HG03097 (cell line): ENCODE results near the gene SPON2.
"Not testable (repeated sequence)": the region's sequence is repeated elsewhere in the genome, so short reads cannot be mapped to it uniquely, and the experiment has no call there.

Experiments
- ATAC-seq: cut with Tn5 transposase; IDR thresholded peaks from one replicate; pipeline ENCODE4 v1.9.1; 2021; ENCODE audit not compliant: unreplicated experiment, low FRiP score

Gene SPON2

DNA sequence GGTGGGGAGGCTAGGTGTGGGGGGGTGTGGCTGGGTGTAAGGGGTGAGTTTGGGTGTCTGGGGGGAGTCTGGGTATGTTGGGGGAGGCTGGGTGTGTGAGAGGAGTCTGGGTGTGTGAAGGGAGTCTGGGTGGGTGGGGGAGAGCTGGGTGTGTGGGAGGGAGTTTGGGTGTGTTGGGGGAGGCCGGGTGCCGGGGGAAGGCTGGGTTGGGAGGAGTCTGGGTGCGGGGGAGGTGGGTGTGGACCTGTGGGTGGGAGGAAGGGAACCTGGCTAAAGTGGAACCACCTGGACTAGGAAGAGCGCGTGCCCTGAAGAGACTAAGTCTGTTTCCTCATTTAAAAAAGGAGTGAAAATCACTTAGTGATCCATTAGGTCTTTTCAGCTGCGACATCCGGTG is 18.3 kb downstream of the SPON2 start:
- ATAC-seq: no peak

DNA sequence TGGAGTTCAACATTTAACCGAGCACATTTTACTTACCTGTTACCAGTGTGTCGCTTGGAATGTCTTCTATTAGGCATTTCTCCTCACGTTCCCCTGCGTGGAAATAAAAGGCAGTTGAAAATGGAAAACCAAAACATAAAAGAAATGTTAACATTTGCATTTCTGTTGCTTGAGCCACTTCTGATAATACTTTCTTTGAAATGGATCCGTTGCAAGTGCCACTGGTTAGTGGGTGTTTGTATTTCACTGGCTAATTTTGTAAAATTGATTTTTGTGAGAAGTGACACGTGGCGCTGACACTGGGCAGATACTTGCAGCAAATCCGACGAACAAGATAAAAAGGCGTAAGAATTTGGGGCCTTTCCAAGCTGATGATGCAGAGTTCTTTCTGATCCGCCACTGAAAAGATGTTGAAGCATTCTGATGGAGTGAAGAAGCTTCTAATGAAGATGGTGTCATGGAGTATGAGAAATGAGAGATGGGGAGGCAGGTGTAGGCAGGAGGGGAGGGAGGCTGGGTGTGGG is 18.8 kb downstream of the SPON2 start:
- no peak for ATAC-seq

DNA sequence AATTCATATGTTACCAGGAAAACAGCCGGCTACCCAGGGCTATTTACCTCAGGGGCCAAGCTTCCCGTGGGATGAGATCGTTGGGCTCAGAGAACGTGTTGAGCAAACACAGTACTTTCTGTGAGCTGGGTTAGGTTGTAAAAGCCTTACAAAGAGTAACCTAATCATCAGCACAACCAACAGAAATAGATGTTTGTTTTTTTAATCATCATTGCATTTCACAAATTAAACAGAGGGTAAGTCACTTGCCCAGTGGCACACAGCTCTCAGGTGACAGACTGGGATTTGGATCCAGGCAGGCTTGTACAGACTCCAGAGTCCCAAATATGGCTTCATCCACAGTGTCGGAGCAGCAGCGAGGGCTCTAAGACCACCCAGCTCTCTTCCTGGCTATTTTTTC is 20.1 kb downstream of the SPON2 start:
- no peak for ATAC-seq

DNA sequence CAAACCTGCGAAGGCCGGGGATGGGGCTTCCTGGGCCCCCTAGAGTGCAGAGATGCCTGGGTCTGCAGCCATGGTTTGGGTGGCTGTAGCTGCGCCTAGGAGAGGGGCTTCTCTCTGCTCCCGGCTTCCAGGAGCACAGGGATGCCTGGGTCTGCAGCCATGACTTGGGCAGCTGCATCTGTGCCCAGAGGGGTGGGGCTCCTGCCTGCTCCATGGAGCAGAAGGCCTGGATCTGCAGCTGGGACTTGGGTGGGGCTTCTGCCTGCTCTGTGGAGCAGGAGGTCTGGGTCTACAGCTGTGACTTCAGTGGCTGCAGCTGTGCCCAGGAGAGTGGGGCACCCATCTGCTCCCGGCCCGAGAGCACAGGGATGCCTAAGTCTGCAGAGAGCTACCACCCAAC is 20.8 kb downstream of the SPON2 start:
- no peak for ATAC-seq

DNA sequence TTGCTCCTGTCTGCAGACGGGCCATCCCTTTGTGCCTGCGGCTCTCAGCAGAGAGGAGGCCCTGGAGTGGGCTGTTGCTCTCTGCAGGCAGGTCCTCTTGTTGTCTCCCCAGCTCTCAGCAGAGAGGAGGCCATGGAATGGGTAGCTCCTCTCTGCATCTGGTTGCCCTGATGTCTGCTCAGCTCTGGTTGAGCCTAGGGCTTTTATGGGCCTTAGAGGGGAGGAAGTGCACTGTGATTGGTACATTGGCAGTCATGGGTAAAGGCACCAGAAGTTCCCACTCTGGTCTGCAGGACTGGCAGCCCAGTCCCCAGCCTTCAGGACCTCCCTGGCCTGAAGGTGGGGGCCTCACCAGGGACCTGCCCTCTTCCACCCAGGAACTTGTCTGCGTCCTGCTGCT is 21.5 kb downstream of the SPON2 start:
- ATAC-seq: no peak

DNA sequence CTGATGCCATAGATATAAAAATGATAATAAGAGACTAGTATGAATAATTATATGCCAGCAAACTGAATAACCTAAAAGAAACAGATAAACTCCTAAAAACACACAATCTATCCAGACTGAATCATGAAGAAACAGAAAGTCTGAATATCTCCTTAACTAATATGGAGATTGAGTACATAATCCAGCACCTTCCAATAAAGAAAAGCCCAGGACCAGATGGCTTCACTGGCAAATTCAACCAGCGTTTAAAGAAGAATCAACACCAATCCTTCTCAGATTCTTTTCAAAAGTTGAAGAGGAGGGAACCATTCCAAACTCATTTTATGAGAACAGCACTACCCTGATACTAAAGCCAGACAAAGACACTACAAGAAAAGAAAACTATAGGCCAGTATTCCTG is 32.5 kb downstream of the SPON2 start:
- ATAC-seq: no peak

DNA sequence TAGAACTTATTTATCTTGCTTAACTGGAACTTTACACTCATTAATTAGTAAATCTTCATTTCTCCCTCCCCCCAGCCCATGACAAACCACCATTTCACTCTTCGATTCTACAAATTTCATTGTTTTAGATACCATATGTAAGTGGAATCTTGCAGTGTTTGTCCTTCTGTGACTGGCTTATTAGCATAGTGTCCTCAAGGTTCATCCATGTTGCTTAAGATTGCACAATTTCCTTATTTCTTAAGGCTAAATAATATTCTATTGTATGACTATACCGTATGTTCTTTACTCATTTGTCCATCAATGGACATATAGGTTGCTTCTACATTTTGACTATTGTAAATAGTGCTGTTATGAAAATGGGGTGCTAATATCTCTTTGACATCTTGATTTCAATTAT is 34.5 kb downstream of the SPON2 start:
- ATAC-seq: no peak

DNA sequence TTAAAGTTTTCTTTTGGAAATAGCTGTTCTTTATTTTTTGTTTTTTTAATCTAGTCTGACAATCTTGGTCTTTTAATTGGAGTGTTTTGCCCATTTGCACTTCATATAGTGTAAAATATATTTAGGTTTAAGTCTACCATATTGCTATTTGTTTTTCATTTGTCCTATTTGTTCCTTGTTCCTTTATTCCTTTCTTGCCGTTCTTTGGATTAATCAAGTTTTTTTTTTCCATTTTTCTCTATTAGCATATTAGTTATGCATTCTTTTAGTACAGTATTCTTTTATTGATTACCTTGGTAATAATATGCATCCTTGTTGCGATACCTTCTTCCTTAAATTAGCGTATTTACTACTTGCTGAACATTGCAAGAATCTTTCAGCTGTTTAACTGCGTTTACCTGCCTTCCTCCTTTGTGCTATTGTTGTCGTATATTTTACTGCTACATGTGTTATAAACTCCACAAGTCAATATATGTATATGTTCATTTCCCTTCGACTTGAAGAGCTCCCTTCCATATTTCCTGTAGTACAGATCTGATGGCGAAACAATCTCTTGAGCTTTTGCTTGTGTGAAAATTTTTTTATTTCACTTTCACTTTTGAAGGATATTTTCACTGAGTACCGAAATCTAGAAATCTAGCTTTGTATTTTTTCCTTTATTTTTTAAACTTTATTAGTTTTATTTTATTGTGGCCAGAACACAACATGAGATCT is 35.2 kb downstream of the SPON2 start:
- ATAC-seq: no peak

DNA sequence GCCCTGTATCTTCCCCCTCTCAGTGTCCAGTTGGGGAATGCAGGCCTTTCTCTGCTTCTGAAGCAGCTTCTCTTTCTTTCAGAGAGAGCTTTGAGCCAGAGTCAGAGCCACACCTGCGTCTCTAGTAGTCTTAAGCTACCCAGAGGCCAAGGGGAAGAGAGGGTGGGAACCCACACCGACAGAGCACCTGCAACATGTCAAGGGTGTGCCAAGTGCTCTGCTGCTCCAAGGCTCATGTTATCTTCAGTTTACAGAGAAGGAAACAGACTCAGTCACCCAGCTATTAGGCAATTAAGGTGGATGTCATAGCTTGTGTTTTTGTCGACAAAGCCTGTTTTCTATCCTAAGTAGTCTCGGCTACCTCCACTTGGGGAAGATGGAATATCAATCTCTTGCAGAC is 36.3 kb downstream of the SPON2 start:
- ATAC-seq: no peak

DNA sequence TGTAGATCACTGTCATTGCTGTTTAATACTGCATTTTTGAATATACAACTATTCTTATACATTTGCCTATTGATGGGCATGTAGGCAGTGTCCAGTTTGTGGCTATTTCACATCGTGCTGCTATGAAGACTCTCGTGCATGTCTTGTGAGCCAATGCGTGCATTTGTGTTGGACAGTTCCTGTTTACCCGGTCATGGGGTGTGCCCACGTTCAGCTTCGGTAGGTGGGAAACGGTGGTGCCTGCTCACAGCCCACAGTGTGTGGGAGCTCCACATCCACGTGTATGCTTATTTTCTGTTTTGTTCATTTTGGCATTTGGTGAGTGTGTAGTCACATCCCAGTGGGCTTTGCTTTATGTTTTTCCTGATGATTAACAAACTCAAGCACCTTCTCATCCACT is 39.4 kb downstream of the SPON2 start:
- no peak for ATAC-seq

DNA sequence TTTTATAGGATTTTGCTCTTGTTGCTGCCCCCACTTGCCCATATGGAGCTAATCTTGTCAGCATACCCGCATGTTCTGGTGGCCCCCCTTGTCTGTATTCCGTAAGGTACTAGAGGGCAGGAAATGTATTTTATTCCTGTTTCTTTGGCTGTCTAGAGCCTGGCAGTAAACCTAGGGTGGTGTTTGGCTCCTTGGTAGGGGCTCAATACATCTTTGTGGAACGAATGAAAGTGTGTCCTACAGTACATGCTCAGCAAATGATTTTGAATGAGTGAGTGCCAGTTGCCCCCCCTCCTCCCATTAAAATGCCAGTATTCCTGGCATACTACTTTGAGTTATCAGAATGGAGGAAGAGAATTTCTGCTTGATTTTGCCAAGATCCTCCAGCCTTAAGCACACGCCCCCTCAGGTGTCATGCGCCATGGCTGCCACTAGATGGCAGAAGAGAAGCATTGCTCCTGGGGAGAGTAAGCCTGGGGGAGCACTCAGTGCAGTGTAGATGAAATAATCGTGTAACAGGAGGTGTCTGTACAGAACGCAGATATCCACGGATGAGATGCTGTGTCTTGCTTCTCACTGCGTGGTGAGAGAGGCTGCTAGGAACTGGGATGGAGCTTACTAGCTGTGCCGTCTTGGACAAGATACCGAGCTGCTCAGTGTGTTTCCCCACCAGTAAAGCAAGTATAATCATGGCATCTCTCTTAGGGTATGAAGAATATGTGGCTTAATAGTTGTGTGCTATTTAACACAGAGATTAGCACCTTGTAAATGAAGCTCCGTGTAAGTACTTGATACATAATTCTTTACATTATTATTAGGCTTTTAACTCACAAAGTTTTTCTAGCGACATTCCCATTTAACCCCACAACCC is 41.8 kb downstream of the SPON2 start:
- peak; percentile 71 for ATAC-seq

DNA sequence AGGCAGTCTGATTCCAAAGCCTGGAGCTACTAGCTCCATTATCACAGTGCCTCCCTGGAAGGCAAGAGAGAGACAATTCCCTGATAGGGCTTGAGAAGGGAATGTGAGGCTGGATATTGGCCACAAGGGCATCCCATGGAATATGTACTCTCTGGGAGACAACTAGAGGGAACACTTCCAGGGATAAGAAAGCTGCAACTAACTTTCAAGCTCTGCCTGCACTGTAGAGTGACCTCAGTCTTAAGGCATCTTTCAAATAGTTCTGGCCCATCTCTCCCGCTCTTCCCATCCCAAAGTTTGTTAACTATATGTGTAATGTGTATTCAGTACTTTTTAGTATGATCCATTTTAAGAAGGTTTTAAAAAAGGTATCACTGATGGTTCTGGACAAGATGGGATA is 45.9 kb downstream of the SPON2 start:
- no peak for ATAC-seq

DNA sequence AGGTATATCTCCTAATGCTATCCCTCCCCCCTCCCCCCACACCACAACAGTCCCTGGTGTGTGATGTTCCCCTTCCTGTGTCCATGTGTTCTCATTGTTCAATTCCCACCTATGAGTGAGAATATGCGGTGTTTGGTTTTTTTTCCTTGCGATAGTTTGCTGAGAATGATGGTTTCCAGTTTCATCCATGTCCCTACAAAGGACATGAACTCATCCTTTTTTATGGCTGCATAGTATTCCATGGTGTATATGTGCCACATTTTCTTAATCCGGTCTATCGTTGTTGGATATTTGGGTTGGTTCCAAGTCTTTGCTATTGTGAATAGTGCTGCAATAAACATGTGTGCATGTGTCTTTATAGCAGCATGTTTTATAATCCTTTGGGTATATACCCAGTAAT is 46.9 kb downstream of the SPON2 start:
- not testable (repeated sequence) for ATAC-seq

DNA sequence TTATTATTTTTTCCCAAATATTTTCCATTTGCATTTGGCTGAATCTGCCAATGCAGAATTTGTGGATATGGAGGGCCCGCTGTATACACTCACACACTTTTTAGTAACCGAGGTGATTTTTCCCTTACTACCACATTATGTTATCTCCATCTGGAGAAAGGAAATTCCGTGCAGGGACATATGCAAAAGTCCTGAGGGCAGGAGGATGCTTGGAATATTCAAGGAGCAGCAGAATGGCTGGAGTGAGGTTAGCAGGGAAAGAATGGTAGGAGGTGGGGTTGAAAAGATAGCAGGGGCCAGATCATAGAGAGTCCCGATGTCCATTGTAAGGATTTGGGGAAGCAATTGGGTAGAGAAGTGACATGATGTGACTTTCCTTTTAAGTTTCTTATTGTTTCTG is 47.6 kb downstream of the SPON2 start:
- ATAC-seq: no peak

DNA sequence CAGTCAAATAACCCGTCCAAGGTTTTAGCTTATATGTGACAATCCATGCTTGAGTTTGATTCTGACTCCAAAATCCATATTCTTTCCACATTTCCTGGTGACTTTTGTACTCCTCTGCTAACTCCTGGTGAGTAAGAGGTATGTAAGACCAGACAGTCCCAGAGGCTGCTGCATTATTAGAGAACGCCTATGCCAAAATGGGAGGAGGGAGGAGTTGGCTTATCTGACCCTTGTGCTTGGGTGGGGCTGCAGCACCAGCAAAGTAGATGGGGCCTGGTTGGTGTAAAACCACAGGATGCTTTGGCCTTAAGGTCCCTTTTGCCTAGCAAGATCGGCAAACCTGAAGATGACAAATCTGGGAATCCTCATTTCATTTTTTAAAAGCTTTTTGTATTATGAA is 49.9 kb downstream of the SPON2 start:
- ATAC-seq: no peak
